Sigmoid colon (tissue), 3 donors: ENCODE results near the gene POLR2F.

ENCODE experiments used
- CTCF ChIP-seq, 4 experiments: fragments of 450-650 bp in 3 of 4; fragments of 200-600 bp in 1 of 4; IDR thresholded peaks; one replicate each; pipeline ENCODE4 v1.5.1; 2016 to 2019; ENCODE audit warnings: antibody characterized with exemption in 4 of 4, mild to moderate bottlenecking in 3 of 4, moderate library complexity in 2 of 4
- POLR2A ChIP-seq, 2 donors: fragments of 450-650 bp; IDR thresholded peaks; one replicate each; pipeline ENCODE4 v1.6.1; 2016; ENCODE audit warnings: antibody characterized with exemption in 2 of 2, mild to moderate bottlenecking in 2 of 2, moderate library complexity in 2 of 2

DNA sequence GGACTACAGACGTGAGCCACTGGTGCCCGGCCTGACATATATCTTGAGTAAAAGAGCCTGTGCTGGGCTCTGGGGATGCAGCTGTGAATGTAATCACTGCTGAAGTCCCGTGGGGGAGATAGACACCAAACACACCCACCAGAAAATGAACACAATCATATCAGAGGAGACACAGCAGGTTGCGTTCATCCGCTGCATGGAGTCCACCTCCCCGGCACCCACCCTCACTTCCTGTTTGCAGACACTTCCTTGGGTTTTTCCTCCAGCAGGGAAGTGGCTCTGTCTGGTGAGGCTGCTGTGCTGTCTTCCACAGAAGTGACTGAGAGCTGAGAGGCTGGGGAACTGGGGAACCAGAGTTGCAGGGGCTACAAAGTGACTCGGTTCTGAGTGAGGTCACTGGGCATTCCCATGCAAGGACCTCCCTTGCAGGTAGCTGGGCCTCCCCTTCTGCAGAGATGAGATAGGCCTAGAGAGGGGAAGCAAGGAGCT lies 40.2 kb upstream of the POLR2F start:
- TF ChIP-seq POLR2A (IDR thresholded peaks at IDR 0.05) (no peak), CTCF (IDR thresholded peaks at IDR 0.05) (no peak)
